Astrocyte (in vitro differentiated cells and primary cell): ENCODE results near the gene PRPSAP1. TPM values are rescaled to one million over a fixed set of nuclear protein-coding genes. Genes with fewer than 3 reads are reported as not detected.
A peak's percentile ranks its signal among the peaks of the same experiment; 100 is the strongest.

Experiments
- DNase-seq: peaks from one replicate; pipeline ENCODE4 v3.0.0-alpha.2; 2010; ENCODE audit warnings: low read depth
- FAIRE-seq: peaks from 2 replicates; lab custom pipeline; 2011; peaks lifted over from hg19 to GRCh38; lab: Jason Lieb, UNC
- H2AFZ ChIP-seq: 2 replicates; pipeline ENCODE4 v1.6.0; 2012; ENCODE audit warnings: low read depth, low read length, inconsistent platforms
- H3K27ac ChIP-seq: 2 replicates; pipeline ENCODE4 v1.5.1; 2011; ENCODE audit warnings: low read depth, low read length, inconsistent platforms
- H3K27me3 ChIP-seq: 2 replicates; pipeline ENCODE4 v1.6.0; 2011; ENCODE audit warnings: low read length, inconsistent platforms; ENCODE audit not compliant: insufficient read depth
- H3K36me3 ChIP-seq: 2 replicates; pipeline ENCODE4 v1.5.1; 2011; ENCODE audit warnings: low read length, inconsistent platforms; ENCODE audit not compliant: insufficient read depth
- H3K4me1 ChIP-seq: 2 replicates; pipeline ENCODE4 v1.5.1; 2011; ENCODE audit warnings: low read length, inconsistent platforms; ENCODE audit not compliant: insufficient read depth
- H3K4me2 ChIP-seq: 2 replicates; pipeline ENCODE4 v1.6.0; 2012; ENCODE audit warnings: low read length, inconsistent platforms
- H3K4me3 ChIP-seq: 2 replicates; pipeline ENCODE4 v1.5.1; 2011; ENCODE audit warnings: low read depth, mild to moderate bottlenecking, low read length, inconsistent platforms; ENCODE audit not compliant: insufficient read depth
- H3K79me2 ChIP-seq: 2 replicates; pipeline ENCODE4 v1.6.0; 2012; ENCODE audit warnings: mild to moderate bottlenecking, low read length, inconsistent platforms; ENCODE audit not compliant: insufficient read depth
- H3K9ac ChIP-seq: 2 replicates; pipeline ENCODE4 v1.6.0; 2012; ENCODE audit warnings: mild to moderate bottlenecking, low read length, inconsistent platforms
- H3K9me3 ChIP-seq: 2 replicates; pipeline ENCODE4 v1.5.1; 2012; ENCODE audit warnings: low read depth, mild to moderate bottlenecking, low read length, inconsistent platforms; ENCODE audit not compliant: insufficient read depth
- H4K20me1 ChIP-seq: 2 replicates; pipeline ENCODE4 v1.6.0; 2012; ENCODE audit warnings: low read length, inconsistent platforms; ENCODE audit not compliant: insufficient read depth
- H3K27ac Mint-ChIP-seq: one replicate; pipeline ENCODE4 v1.8.0; 2021; ENCODE audit warnings: mild to moderate bottlenecking, mixed read lengths; ENCODE audit not compliant: unreplicated experiment
- H3K27me3 Mint-ChIP-seq: one replicate; pipeline ENCODE4 v1.8.0; 2021; ENCODE audit warnings: low read depth, mixed read lengths; ENCODE audit not compliant: unreplicated experiment
- H3K36me3 Mint-ChIP-seq: one replicate; pipeline ENCODE4 v1.8.0; 2021; ENCODE audit warnings: low read depth, mixed read lengths; ENCODE audit not compliant: unreplicated experiment
- H3K4me1 Mint-ChIP-seq: one replicate; pipeline ENCODE4 v1.8.0; 2021; ENCODE audit warnings: low read depth, mixed read lengths; ENCODE audit not compliant: unreplicated experiment
- H3K4me3 Mint-ChIP-seq: one replicate; pipeline ENCODE4 v1.8.0; 2021; ENCODE audit warnings: mild to moderate bottlenecking, moderate library complexity, mixed read lengths; ENCODE audit not compliant: unreplicated experiment
- H3K9me3 Mint-ChIP-seq: one replicate; pipeline ENCODE4 v1.8.0; 2021; ENCODE audit warnings: mild to moderate bottlenecking, mixed read lengths; ENCODE audit not compliant: unreplicated experiment
- EZH2 ChIP-seq: IDR thresholded peaks from 2 replicates; pipeline ENCODE4 v1.6.1; 2012; ENCODE audit warnings: mild to moderate bottlenecking, low read length, inconsistent platforms; ENCODE audit not compliant: insufficient read depth
- total RNA-seq: library from RNA; stranded (reverse); gene quantifications from 2 replicates; pipeline ENCODE4 v1.2.1, GENCODE V29; 2021
- TF ChIP-seq, protein P1 (sequence below): IDR thresholded peaks from 2 replicates; pipeline ENCODE4 v1.5.1; 2011; ENCODE audit warnings: low read depth, mild to moderate bottlenecking, inconsistent platforms, low read length, moderate library complexity; ENCODE audit not compliant: insufficient read depth

The PRPSAP1 gene
- total RNA-seq, 1 donor from 2014 or later, result 36.2 TPM

DNA sequence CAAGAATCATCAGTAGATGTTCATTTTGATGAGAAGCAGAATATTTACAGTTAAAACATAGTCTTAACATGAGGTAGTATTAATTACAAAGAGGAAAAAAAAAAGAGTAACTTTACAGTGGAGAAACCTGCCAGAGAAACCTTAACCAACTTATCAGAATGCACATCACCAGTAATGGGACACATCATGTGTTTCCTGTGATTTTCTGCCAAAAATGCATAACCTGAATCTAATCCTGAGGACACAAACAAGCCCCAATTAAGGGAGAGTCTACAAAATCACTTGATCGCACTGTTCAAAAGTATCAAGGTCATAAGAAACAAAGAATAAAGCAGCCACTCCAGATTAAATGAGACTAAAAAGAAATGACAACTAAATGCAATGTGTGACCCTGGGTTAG is 27.4 kb downstream of the PRPSAP1 start:
- Histone ChIP-seq H3K9me3 (no peaks in the 10 kb centered on the region), H3K27me3 (no peaks in the 10 kb centered on the region), H3K4me2 (no peak overlapping the region), H3K4me3 (no peak overlapping the region), H3K27ac (no peak overlapping the region), H3K79me2 (no peaks in the 10 kb centered on the region), H3K36me3 (peaks cover 25% of the 10 kb centered on the region), H3K9ac (no peak overlapping the region), H2AFZ (no peak overlapping the region), H4K20me1 (peaks cover 6% of the 10 kb centered on the region), H3K4me1 (no peaks in the 10 kb centered on the region)
- Mint-ChIP-seq H3K27ac (no peak overlapping the region), H3K27me3 (no peaks in the 10 kb centered on the region), H3K4me3 (no peak overlapping the region), H3K4me1 (no peaks in the 10 kb centered on the region), H3K9me3 (no peaks in the 10 kb centered on the region), H3K36me3 (peaks cover 8% of the 10 kb centered on the region)
- FAIRE-seq (no peak), DNase-seq (no peak)
- TF ChIP-seq, protein P1, sequence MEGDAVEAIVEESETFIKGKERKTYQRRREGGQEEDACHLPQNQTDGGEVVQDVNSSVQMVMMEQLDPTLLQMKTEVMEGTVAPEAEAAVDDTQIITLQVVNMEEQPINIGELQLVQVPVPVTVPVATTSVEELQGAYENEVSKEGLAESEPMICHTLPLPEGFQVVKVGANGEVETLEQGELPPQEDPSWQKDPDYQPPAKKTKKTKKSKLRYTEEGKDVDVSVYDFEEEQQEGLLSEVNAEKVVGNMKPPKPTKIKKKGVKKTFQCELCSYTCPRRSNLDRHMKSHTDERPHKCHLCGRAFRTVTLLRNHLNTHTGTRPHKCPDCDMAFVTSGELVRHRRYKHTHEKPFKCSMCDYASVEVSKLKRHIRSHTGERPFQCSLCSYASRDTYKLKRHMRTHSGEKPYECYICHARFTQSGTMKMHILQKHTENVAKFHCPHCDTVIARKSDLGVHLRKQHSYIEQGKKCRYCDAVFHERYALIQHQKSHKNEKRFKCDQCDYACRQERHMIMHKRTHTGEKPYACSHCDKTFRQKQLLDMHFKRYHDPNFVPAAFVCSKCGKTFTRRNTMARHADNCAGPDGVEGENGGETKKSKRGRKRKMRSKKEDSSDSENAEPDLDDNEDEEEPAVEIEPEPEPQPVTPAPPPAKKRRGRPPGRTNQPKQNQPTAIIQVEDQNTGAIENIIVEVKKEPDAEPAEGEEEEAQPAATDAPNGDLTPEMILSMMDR, result no peak
- no peak for TF ChIP-seq EZH2

DNA sequence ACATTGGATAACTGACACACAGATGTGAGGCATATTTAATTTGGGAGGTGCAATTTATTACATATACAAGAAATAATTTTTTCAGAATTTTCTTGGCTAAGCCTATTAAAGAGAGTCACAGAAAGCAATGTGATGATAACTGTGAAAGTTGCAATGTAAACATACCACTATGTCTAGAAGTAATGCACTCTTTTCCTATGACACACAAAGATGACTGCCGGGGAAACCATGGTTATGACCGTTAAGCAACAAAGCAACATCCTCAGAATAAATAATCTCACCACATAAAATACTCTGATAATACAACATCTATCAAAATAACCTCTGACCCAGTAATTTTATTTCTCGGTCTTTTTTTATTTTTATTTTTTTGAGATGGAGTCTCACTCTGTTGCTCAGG is 35.1 kb downstream of the PRPSAP1 start:
- H3K27me3 Mint-ChIP-seq, result no peaks in the 10 kb centered on the region
- H3K4me3 ChIP-seq, result no peak overlapping the region
- H3K4me3 Mint-ChIP-seq, result no peak overlapping the region
- peaks cover 10% of the 10 kb centered on the region for H3K36me3 Mint-ChIP-seq
- no peak overlapping the region for H3K27ac Mint-ChIP-seq
- H3K36me3 ChIP-seq, result peaks cover 18% of the 10 kb centered on the region
- no peak overlapping the region for H2AFZ ChIP-seq
- no peak for TF ChIP-seq EZH2
- peaks cover 10% of the 10 kb centered on the region for H4K20me1 ChIP-seq
- peak overlapping the region; percentile 33 for H3K27ac ChIP-seq
- no peak overlapping the region for H3K9ac ChIP-seq
- DNase-seq (no peak), FAIRE-seq (no peak)
- no peaks in the 10 kb centered on the region for H3K27me3 ChIP-seq
- no peaks in the 10 kb centered on the region for H3K9me3 Mint-ChIP-seq
- peaks cover 4% of the 10 kb centered on the region for H3K4me1 Mint-ChIP-seq
- H3K9me3 ChIP-seq, result no peaks in the 10 kb centered on the region
- no peaks in the 10 kb centered on the region for H3K4me1 ChIP-seq
- H3K79me2 ChIP-seq, result no peaks in the 10 kb centered on the region
- no peak overlapping the region for H3K4me2 ChIP-seq

DNA sequence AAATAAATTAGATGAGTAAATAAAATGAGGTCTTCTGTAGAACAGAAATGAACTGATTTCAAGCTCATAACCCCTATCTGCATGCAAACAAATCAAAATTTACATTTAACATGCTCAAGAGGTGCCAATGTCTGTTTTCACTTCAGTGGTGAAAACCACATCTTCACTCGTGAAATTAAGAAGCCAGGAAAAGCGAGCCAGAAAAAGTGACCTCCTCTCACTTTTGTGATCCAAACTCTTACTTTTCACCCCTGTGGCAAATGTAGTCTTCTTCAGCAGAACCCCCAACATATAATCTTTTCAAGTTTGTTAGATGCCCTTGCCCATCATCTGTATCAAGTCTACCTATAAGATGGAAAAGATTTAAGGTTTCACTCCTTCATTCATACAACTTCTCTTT is 36.2 kb downstream of the PRPSAP1 start:
- no peaks in the 10 kb centered on the region for H3K79me2 ChIP-seq
- Mint-ChIP-seq H3K4me3 (no peak overlapping the region), H3K9me3 (no peaks in the 10 kb centered on the region), H3K36me3 (peaks cover 13% of the 10 kb centered on the region), H3K4me1 (peaks cover 4% of the 10 kb centered on the region), H3K27me3 (no peaks in the 10 kb centered on the region), H3K27ac (no peak overlapping the region)
- no peak overlapping the region for H3K27ac ChIP-seq
- no peaks in the 10 kb centered on the region for H3K4me1 ChIP-seq
- TF ChIP-seq EZH2, result no peak
- TF ChIP-seq, protein P1, result no peak
- DNase-seq (no peak), FAIRE-seq (no peak)
- no peak overlapping the region for H2AFZ ChIP-seq
- peaks cover 28% of the 10 kb centered on the region for H3K36me3 ChIP-seq
- H4K20me1 ChIP-seq, result peaks cover 10% of the 10 kb centered on the region
- no peaks in the 10 kb centered on the region for H3K9me3 ChIP-seq
- H3K27me3 ChIP-seq, result no peaks in the 10 kb centered on the region
- H3K4me3 ChIP-seq, result no peak overlapping the region
- H3K9ac ChIP-seq, result no peak overlapping the region
- no peak overlapping the region for H3K4me2 ChIP-seq
